Measurements from ENCODE around the gene LRRC8D.

DNA sequence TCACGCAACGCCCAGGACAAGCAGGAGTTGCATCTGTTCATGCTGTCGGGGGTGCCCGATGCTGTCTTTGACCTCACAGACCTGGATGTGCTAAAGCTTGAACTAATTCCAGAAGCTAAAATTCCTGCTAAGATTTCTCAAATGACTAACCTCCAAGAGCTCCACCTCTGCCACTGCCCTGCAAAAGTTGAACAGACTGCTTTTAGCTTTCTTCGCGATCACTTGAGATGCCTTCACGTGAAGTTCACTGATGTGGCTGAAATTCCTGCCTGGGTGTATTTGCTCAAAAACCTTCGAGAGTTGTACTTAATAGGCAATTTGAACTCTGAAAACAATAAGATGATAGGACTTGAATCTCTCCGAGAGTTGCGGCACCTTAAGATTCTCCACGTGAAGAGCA, 113.6 kb downstream of the LRRC8D start:
- TF ChIP-seq, protein P1, sequence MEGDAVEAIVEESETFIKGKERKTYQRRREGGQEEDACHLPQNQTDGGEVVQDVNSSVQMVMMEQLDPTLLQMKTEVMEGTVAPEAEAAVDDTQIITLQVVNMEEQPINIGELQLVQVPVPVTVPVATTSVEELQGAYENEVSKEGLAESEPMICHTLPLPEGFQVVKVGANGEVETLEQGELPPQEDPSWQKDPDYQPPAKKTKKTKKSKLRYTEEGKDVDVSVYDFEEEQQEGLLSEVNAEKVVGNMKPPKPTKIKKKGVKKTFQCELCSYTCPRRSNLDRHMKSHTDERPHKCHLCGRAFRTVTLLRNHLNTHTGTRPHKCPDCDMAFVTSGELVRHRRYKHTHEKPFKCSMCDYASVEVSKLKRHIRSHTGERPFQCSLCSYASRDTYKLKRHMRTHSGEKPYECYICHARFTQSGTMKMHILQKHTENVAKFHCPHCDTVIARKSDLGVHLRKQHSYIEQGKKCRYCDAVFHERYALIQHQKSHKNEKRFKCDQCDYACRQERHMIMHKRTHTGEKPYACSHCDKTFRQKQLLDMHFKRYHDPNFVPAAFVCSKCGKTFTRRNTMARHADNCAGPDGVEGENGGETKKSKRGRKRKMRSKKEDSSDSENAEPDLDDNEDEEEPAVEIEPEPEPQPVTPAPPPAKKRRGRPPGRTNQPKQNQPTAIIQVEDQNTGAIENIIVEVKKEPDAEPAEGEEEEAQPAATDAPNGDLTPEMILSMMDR (IDR thresholded peaks at IDR 0.05; ENCODE audit: low read depth, low read length, missing input control) = no peak
- TF ChIP-seq YY1 (IDR thresholded peaks at IDR 0.05) = no peak
- TF ChIP-seq MAX (IDR thresholded peaks at IDR 0.05) = no peak
- TF ChIP-seq NR2F2 (IDR thresholded peaks at IDR 0.05) = no peak
- TF ChIP-seq FOXA1 (IDR thresholded peaks at IDR 0.05) = no peak
- no peak for TF ChIP-seq EGR1 (IDR thresholded peaks at IDR 0.05; ENCODE audit: low read depth in 2 of 2)
- no peak for TF ChIP-seq FOXA2 (IDR thresholded peaks at IDR 0.05)
- no peak for TF ChIP-seq TAF1 (conservative IDR thresholded peaks at IDR 0.05)
- TF ChIP-seq REST (IDR thresholded peaks at IDR 0.05) = no peak
- no peak for TF ChIP-seq ATF3 (IDR thresholded peaks at IDR 0.05)
- TF ChIP-seq RAD21 (IDR thresholded peaks at IDR 0.05) = no peak
- TF ChIP-seq JUND (IDR thresholded peaks at IDR 0.05) = no peak
- no peak for TF ChIP-seq HNF4G (IDR thresholded peaks at IDR 0.05)

All from liver (tissue), 3 donors.